ENCODE results near the gene IQCH. TPM values are rescaled to one million over a fixed set of nuclear protein-coding genes. Genes with fewer than 3 reads are reported as not detected.

The IQCH gene
- total RNA-seq, 4 donors from 2014 or later = 1.1 to 1.6 (median 1.3) TPM; not detected in 1

GRCh38 chr15:67373971-67374370, 119.4 kb downstream of the IQCH start:
- DNase-seq (ENCODE audit: low spot score) (no peak), ATAC-seq (ENCODE audit: low FRiP score) (no peak)
- no peak for TF ChIP-seq CTCF (IDR thresholded peaks at IDR 0.05)

DNA sequence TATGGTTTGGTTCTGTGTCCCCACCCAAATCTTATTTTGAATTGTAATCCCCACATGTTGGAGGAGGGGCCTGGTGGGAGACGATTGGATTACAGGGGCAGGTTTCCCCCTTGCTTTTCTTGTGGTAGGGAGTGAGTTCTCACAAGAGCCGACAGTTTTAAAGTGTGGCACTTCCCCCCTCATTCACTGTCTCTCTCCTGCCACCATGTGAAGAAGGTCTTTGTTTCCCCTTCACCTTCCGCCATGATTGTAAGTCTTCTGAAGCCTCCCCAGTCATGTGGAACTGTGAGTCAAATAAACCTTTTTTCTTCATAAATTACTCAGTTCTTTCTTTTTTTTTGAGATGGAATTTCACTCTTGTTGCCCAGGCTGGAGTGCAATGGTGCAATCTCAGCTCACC, 124.9 kb downstream of the IQCH start:
- TF ChIP-seq CTCF (IDR thresholded peaks at IDR 0.05) = no peak
- ATAC-seq (ENCODE audit: low FRiP score) (no peak), DNase-seq (ENCODE audit: low spot score) (no peak)

GRCh38 chr15:67380921-67381320, 126.3 kb downstream of the IQCH start:
- ATAC-seq (ENCODE audit: low FRiP score) = no peak
- no peak for DNase-seq (ENCODE audit: low spot score)
- no peak for TF ChIP-seq CTCF (IDR thresholded peaks at IDR 0.05)

DNA sequence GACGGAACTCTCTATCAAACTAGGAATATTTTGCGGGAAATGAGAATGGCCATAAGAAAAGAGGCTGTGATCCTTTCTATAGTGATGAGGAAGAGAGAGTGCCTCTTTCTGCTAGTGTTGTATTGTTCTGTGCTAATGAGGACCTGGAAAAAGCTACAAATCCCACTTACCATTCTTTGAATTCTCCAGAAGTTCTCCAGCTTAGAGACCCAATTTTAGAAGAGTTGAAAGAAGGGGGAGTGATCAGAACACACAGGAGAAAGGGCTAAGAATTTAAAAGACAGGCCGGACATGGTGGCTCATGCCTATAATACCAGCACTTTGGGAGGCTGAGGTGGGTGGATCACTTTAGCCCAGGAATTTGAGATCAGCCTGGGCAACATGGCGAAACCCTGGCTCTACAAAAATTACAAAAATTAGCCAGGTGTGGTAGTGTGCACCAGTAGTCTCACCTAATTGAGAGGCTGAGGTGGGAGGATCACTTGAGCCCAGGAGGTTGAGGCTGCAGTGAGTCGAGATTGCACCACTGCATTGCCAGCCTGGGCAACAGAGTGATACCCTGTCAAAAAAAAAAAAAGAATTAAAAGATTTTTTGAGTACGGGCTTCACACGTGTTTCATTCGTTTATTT, 126.9 kb downstream of the IQCH start:
- no peak for ATAC-seq (ENCODE audit: low FRiP score)
- no peak for TF ChIP-seq CTCF (IDR thresholded peaks at IDR 0.05)
- no peak for DNase-seq (ENCODE audit: low spot score)

DNA sequence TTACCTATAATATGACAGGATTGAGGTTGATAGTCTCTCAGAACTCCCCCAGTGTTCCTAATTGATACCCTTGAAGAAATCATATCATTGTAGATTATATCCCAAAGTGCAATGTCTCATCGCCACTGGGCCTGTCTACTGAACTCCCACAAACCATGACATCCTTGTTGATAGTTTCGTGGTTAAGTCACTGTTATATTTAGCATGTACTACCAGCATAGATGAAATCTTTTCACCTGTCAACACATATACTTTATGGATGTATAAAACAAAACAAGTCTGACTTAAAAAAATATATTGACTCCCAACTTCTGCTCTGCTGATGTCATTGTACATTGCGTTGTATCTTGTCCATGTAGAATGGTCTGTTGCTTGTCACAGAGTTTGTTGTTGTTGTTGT, 128.1 kb downstream of the IQCH start:
- TF ChIP-seq CTCF (IDR thresholded peaks at IDR 0.05) = no peak
- DNase-seq (ENCODE audit: low spot score) (no peak), ATAC-seq (ENCODE audit: low FRiP score) (no peak)

- DNase-seq (ENCODE audit: low spot score) (no peak), ATAC-seq (ENCODE audit: low FRiP score) (no peak)
- TF ChIP-seq CTCF (IDR thresholded peaks at IDR 0.05) = no peak
Observed at GRCh38 chr15:67383899-67384298, 129.3 kb downstream of the IQCH start.

DNA sequence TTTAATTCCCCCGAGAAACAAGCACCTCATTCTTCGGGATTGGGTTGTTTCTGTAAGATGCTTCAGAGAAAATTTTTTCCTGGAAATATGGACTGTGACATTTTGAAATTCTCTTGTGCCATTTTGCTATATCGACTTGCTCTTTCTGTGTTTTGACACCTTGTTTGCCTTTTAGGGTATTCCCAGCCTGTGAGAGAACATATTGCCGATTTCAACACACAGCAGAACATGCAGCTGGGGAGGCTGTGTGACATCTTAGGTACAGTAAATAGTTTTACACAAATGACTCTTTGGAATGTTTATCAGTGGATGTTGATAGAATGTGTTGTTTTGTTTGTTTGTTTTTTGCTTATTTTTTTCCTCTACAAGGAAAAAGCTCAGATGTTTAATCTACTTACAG, 130.2 kb downstream of the IQCH start:
- no peak for TF ChIP-seq CTCF (IDR thresholded peaks at IDR 0.05)
- no peak for DNase-seq (ENCODE audit: low spot score)
- no peak for ATAC-seq (ENCODE audit: low FRiP score)

Measured in omental fat pad (tissue), 4 donors.